PC-9 (cell line): ENCODE measurements around the gene PRPS1.
"Not testable (repeated sequence)": the region's sequence is repeated elsewhere in the genome, so short reads cannot be mapped to it uniquely, and the experiment has no call there.

Experiments used
- EZH2 ChIP-seq: fragments of 200-600 bp; sonication (generic); IDR thresholded peaks from 2 replicates; pipeline ENCODE4 v1.8.0; 2017; ENCODE audit warnings: antibody characterized with exemption, low read depth
- TF ChIP-seq, protein P1 (sequence below): fragments of 200-600 bp; sonication (generic); conservative IDR thresholded peaks from 2 replicates; pipeline ENCODE4 v1.6.1; 2017; ENCODE audit warnings: mixed run types, antibody characterized with exemption, mild to moderate bottlenecking, moderate library complexity

GRCh38 chrX:107671256-107671655, 42.9 kb downstream of the PRPS1 start:
- TF ChIP-seq, protein P1, sequence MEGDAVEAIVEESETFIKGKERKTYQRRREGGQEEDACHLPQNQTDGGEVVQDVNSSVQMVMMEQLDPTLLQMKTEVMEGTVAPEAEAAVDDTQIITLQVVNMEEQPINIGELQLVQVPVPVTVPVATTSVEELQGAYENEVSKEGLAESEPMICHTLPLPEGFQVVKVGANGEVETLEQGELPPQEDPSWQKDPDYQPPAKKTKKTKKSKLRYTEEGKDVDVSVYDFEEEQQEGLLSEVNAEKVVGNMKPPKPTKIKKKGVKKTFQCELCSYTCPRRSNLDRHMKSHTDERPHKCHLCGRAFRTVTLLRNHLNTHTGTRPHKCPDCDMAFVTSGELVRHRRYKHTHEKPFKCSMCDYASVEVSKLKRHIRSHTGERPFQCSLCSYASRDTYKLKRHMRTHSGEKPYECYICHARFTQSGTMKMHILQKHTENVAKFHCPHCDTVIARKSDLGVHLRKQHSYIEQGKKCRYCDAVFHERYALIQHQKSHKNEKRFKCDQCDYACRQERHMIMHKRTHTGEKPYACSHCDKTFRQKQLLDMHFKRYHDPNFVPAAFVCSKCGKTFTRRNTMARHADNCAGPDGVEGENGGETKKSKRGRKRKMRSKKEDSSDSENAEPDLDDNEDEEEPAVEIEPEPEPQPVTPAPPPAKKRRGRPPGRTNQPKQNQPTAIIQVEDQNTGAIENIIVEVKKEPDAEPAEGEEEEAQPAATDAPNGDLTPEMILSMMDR: not testable (repeated sequence)
- TF ChIP-seq EZH2: not testable (repeated sequence)
